Trophoblast cell (in vitro differentiated cells and primary cell): ENCODE measurements around the gene MAGI2.
A peak's percentile ranks its signal among the peaks of the same experiment; 100 is the strongest.

Experiments
- DNase-seq, 2 donors: peaks; one replicate each; pipeline ENCODE4 v3.0.0-alpha.2; 2016
- H2AFZ ChIP-seq: 2 replicates; pipeline ENCODE4 v1.6.1; 2013; ENCODE audit warnings: low read length, moderate library complexity, mild to moderate bottlenecking; ENCODE audit not compliant: insufficient read depth, poor library complexity
- H2AK5ac ChIP-seq: 2 replicates; pipeline ENCODE4 v1.6.1; 2013; ENCODE audit warnings: mild to moderate bottlenecking, low read length
- H2BK120ac ChIP-seq: 2 replicates; pipeline ENCODE4 v1.6.1; 2013; ENCODE audit warnings: low read length, mild to moderate bottlenecking, moderate library complexity; ENCODE audit not compliant: insufficient read depth, poor library complexity
- H2BK12ac ChIP-seq: 2 replicates; pipeline ENCODE4 v1.6.1; 2013; ENCODE audit warnings: mild to moderate bottlenecking, low read length, moderate library complexity
- H2BK5ac ChIP-seq: 2 replicates; pipeline ENCODE4 v1.6.1; 2013; ENCODE audit warnings: low read length, low read depth, moderate library complexity, mild to moderate bottlenecking; ENCODE audit not compliant: poor library complexity
- H3K14ac ChIP-seq: 2 replicates; pipeline ENCODE4 v1.6.1; 2013; ENCODE audit warnings: mild to moderate bottlenecking, low read length
- H3K18ac ChIP-seq: 2 replicates; pipeline ENCODE4 v1.6.1; 2013; ENCODE audit warnings: mild to moderate bottlenecking, low read length
- H3K23ac ChIP-seq: 2 replicates; pipeline ENCODE4 v1.6.1; 2013; ENCODE audit warnings: low read length
- H3K27ac ChIP-seq: 2 replicates; pipeline ENCODE4 v1.5.1; 2013; ENCODE audit warnings: low read depth, mild to moderate bottlenecking, inconsistent platforms, low read length, moderate library complexity
- H3K27me3 ChIP-seq: 2 replicates; pipeline ENCODE4 v1.6.1; 2013; ENCODE audit warnings: inconsistent platforms, mild to moderate bottlenecking, low read length, moderate library complexity; ENCODE audit not compliant: insufficient read depth
- H3K36me3 ChIP-seq, 2 experiments: 1 replicate in 1 of 2; 2 replicates in 1 of 2; pipeline ENCODE4 v1.6.1; 2013; ENCODE audit warnings: low read length in 2 of 2, mild to moderate bottlenecking in 2 of 2, moderate library complexity in 1 of 2; ENCODE audit not compliant: insufficient read depth in 2 of 2, control insufficient read depth in 1 of 2
- H3K4ac ChIP-seq: 2 replicates; pipeline ENCODE4 v1.6.1; 2013; ENCODE audit warnings: low read depth, mild to moderate bottlenecking, low read length, moderate library complexity
- H3K4me1 ChIP-seq, 2 experiments: 1 replicate in 1 of 2; 2 replicates in 1 of 2; pipeline ENCODE4 v1.6.1; 2013; ENCODE audit warnings: low read length in 2 of 2, mild to moderate bottlenecking in 2 of 2, moderate library complexity in 1 of 2; ENCODE audit not compliant: insufficient read depth in 2 of 2, control insufficient read depth in 1 of 2
- H3K4me2 ChIP-seq: 2 replicates; pipeline ENCODE4 v1.6.1; 2013; ENCODE audit warnings: inconsistent platforms, mild to moderate bottlenecking, low read length, moderate library complexity
- H3K4me3 ChIP-seq: 2 replicates; pipeline ENCODE4 v1.5.1; 2013; ENCODE audit warnings: mild to moderate bottlenecking, low read depth, low read length, inconsistent platforms
- H3K79me1 ChIP-seq: one replicate; pipeline ENCODE4 v1.6.1; 2013; ENCODE audit warnings: low read length
- H3K79me2 ChIP-seq: 2 replicates; pipeline ENCODE4 v1.6.1; 2013; ENCODE audit warnings: low read length, mild to moderate bottlenecking; ENCODE audit not compliant: control insufficient read depth, insufficient read depth, poor library complexity
- H3K9ac ChIP-seq: 2 replicates; pipeline ENCODE4 v1.6.1; 2013; ENCODE audit warnings: mild to moderate bottlenecking, low read length
- H3K9me3 ChIP-seq: 2 replicates; pipeline ENCODE4 v1.6.1; 2013; ENCODE audit warnings: low read depth, mild to moderate bottlenecking, control low read depth, inconsistent platforms, low read length; ENCODE audit not compliant: insufficient read depth
- H4K12ac ChIP-seq: 2 replicates; pipeline ENCODE4 v1.6.1; 2013; ENCODE audit warnings: low read depth, mild to moderate bottlenecking, low read length, moderate library complexity
- H4K8ac ChIP-seq: 2 replicates; pipeline ENCODE4 v1.6.1; 2013; ENCODE audit warnings: low read depth, mild to moderate bottlenecking, low read length, moderate library complexity
- H4K91ac ChIP-seq: one replicate; pipeline ENCODE4 v1.6.1; 2013; ENCODE audit warnings: low read depth, mild to moderate bottlenecking, low read length, moderate library complexity
- WGBS: extraction: QIAGEN DNeasy Blood & Tissue Kit; methylation state at CpG from one replicate; pipeline ENCODE4 v1.1.7; 2013; ENCODE audit warnings: missing lambda C conversion rate; ENCODE audit not compliant: insufficient read length, insufficient coverage; ENCODE audit errors: extremely low coverage; 5-methylcytosine and 5-hydroxymethylcytosine counted together

Gene MAGI2

DNA sequence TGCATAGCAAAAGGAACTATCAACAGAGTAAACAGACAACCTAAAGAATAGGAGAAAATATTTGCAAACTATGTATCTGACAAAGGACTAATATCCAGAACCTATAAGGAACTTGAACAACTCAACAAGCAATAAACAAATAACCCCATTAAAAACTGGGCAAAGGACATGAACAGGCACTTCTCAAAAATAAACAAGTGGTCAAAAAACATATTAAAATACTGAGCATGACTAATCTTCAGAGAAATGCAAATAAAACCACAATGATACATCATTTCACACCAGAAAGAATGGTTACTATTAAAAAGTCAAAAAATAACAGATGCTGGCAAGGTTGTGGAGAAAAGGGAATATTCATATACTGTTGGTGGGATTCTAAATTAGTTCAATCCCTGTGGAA is 17.1 kb downstream of the MAGI2 start:
- no peak overlapping the region for H3K4ac ChIP-seq
- H4K8ac ChIP-seq = no peak overlapping the region
- no peaks in the 10 kb centered on the region for H3K27me3 ChIP-seq
- H4K91ac ChIP-seq = no peak overlapping the region
- no peaks in the 10 kb centered on the region for H3K79me2 ChIP-seq
- no peak overlapping the region for H3K4me3 ChIP-seq
- no peaks in the 10 kb centered on the region for H3K36me3 ChIP-seq
- H3K4me2 ChIP-seq = no peak overlapping the region
- H3K4me1 ChIP-seq = no peaks in the 10 kb centered on the region
- H2BK120ac ChIP-seq = no peak overlapping the region
- H4K12ac ChIP-seq = no peak overlapping the region
- H2AFZ ChIP-seq = no peak overlapping the region
- DNase-seq = no peak
- H3K9me3 ChIP-seq = no peaks in the 10 kb centered on the region
- H3K23ac ChIP-seq = no peak overlapping the region
- no peak overlapping the region for H3K9ac ChIP-seq
- H2AK5ac ChIP-seq = no peak overlapping the region
- no peak overlapping the region for H3K27ac ChIP-seq
- H2BK12ac ChIP-seq = no peak overlapping the region
- no peak overlapping the region for H3K18ac ChIP-seq
- H2BK5ac ChIP-seq = no peak overlapping the region
- no peak overlapping the region for H3K14ac ChIP-seq
- H3K79me1 ChIP-seq = no peaks in the 10 kb centered on the region

DNA sequence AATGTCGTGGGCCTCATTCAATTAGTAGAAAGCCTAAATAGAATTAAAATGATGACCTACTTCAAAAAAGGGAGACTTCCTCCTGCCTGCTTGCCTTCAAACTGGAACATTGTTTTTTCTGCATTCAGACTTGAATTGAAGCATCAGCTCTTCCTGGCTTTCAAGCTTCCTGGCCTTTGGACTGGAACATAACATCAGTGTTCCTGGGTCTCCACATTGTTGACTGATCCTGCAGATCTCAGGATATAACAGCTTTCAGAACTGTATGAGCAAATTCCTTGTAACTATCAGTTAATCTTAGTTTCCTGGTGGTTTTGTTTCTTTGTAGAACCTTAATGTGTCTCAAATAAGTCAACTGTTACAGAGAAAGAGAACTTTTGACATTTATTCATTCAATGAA is 18.6 kb downstream of the MAGI2 start:
- H3K79me1 ChIP-seq = no peaks in the 10 kb centered on the region
- no peak overlapping the region for H3K27ac ChIP-seq
- H2AFZ ChIP-seq = no peak overlapping the region
- no peaks in the 10 kb centered on the region for H3K36me3 ChIP-seq
- H2AK5ac ChIP-seq = no peak overlapping the region
- no peak overlapping the region for H3K9ac ChIP-seq
- no peak overlapping the region for H2BK120ac ChIP-seq
- H2BK12ac ChIP-seq = no peak overlapping the region
- H4K8ac ChIP-seq = no peak overlapping the region
- H3K4me3 ChIP-seq = no peak overlapping the region
- H3K23ac ChIP-seq = no peak overlapping the region
- no peaks in the 10 kb centered on the region for H3K79me2 ChIP-seq
- H4K91ac ChIP-seq = no peak overlapping the region
- no peak overlapping the region for H3K4me2 ChIP-seq
- H3K9me3 ChIP-seq = no peaks in the 10 kb centered on the region
- no peaks in the 10 kb centered on the region for H3K4me1 ChIP-seq
- no peak for DNase-seq
- H3K4ac ChIP-seq = no peak overlapping the region
- H3K18ac ChIP-seq = no peak overlapping the region
- H4K12ac ChIP-seq = no peak overlapping the region
- no peaks in the 10 kb centered on the region for H3K27me3 ChIP-seq
- H2BK5ac ChIP-seq = no peak overlapping the region
- no peak overlapping the region for H3K14ac ChIP-seq
- no CpG with 5 or more reads among the region's 1 CpG for WGBS

DNA sequence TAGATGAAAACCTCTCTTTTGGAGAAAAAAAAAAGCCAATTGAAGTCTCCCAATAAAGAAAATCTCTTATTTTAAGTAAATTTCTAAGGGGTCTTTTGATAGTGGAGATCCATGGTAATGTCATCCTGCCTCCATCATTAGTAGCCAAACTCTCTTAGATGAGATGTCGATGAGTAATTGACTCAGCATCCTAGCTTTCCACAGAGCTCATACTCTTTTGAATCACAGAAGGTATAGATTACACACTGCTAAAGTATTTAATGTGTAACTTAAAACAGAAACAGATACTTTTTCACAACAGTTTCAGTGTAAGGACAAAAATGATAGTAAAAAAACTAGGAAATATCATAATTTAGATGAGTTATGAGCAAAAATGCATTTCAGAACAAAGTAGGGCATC is 19.4 kb downstream of the MAGI2 start:
- Histone ChIP-seq H3K79me1 (no peaks in the 10 kb centered on the region), H2AFZ (no peak overlapping the region), H3K27ac (no peak overlapping the region), H3K9ac (no peak overlapping the region), H3K9me3 (no peaks in the 10 kb centered on the region), H2BK12ac (no peak overlapping the region), H4K12ac (no peak overlapping the region), H3K14ac (no peak overlapping the region), H3K36me3 (no peaks in the 10 kb centered on the region), H3K23ac (no peak overlapping the region), H3K4me1 (no peaks in the 10 kb centered on the region), H3K4me3 (no peak overlapping the region), H2BK5ac (no peak overlapping the region), H2BK120ac (no peak overlapping the region), H3K18ac (no peak overlapping the region), H3K4me2 (no peak overlapping the region), H3K4ac (no peak overlapping the region), H4K91ac (no peak overlapping the region), H3K27me3 (no peaks in the 10 kb centered on the region), H4K8ac (no peak overlapping the region), H3K79me2 (no peaks in the 10 kb centered on the region), H2AK5ac (no peak overlapping the region)
- no CpG with 5 or more reads among the region's 1 CpG for WGBS
- DNase-seq = peak in 1 of 2 donors; percentile 39

DNA sequence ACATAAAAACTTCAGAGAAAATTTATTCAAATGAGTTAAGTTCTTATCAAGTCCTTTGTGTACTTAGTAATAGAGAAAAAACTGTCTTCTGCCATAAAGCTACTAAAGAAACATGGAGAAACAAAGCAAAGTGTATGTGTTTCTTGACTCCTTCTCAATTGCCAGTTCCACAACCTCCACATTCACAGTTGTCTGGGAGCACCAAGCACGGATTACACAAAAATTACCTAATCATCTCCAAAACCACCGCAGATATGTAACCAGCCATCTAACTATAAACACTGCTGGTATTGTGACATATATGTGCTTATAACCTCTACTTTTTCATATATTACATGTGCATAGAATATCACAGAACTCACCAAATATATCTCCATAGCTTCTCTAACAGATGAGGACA is 23.1 kb downstream of the MAGI2 start:
- no peaks in the 10 kb centered on the region for H3K9me3 ChIP-seq
- H3K4me3 ChIP-seq = no peak overlapping the region
- H3K14ac ChIP-seq = no peak overlapping the region
- no peak overlapping the region for H2BK5ac ChIP-seq
- H3K27me3 ChIP-seq = no peaks in the 10 kb centered on the region
- DNase-seq = no peak
- no peak overlapping the region for H4K12ac ChIP-seq
- H3K79me1 ChIP-seq = no peaks in the 10 kb centered on the region
- H4K8ac ChIP-seq = no peak overlapping the region
- no peak overlapping the region for H2BK120ac ChIP-seq
- H3K9ac ChIP-seq = no peak overlapping the region
- no peaks in the 10 kb centered on the region for H3K79me2 ChIP-seq
- no peak overlapping the region for H2AK5ac ChIP-seq
- H2AFZ ChIP-seq = no peak overlapping the region
- H3K23ac ChIP-seq = no peak overlapping the region
- H3K27ac ChIP-seq = no peak overlapping the region
- no peaks in the 10 kb centered on the region for H3K36me3 ChIP-seq
- no peak overlapping the region for H2BK12ac ChIP-seq
- no peak overlapping the region for H3K4me2 ChIP-seq
- no CpG with 5 or more reads among the region's 2 CpGs for WGBS
- H3K4me1 ChIP-seq = no peaks in the 10 kb centered on the region
- H4K91ac ChIP-seq = no peak overlapping the region
- no peak overlapping the region for H3K4ac ChIP-seq
- H3K18ac ChIP-seq = no peak overlapping the region

- Histone ChIP-seq H3K4ac (no peak overlapping the region), H3K14ac (no peak overlapping the region), H3K79me2 (no peaks in the 10 kb centered on the region), H3K18ac (no peak overlapping the region), H3K79me1 (no peaks in the 10 kb centered on the region), H2AFZ (no peak overlapping the region), H3K23ac (no peak overlapping the region), H3K4me3 (no peak overlapping the region), H3K27ac (no peak overlapping the region), H3K36me3 (no peaks in the 10 kb centered on the region), H2AK5ac (no peak overlapping the region), H3K4me2 (no peak overlapping the region), H4K12ac (no peak overlapping the region), H4K8ac (no peak overlapping the region), H2BK5ac (no peak overlapping the region), H3K27me3 (no peaks in the 10 kb centered on the region), H4K91ac (no peak overlapping the region), H2BK12ac (no peak overlapping the region), H3K4me1 (no peaks in the 10 kb centered on the region), H2BK120ac (no peak overlapping the region), H3K9me3 (no peaks in the 10 kb centered on the region), H3K9ac (no peak overlapping the region)
- WGBS = no CpG with 5 or more reads among the region's 7 CpGs
- DNase-seq = no peak
Observed at GRCh38 chr7:79425665-79426064, 27.8 kb downstream of the MAGI2 start.
